ENCODE data around the gene EPB41L3.

EPB41L3 gene

DNA sequence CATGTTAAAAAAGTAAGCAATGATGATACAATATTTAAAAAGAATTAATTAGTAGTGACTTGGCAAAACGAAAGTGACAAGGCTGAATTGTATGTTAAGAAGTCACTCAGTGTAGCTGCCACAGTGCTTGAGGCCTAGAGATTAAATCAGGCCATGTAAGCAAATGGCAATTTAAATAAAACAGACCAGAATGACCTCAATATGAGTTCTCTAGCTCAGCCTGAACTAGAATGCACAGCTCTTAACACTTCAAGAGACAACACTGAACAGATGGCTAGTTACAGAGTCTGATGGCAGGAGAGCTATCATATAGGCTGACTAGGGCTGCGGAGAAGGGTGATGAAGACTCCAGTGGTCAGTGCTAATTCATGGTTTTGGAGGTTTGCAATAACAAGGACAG is 130.3 kb downstream of the EPB41L3 start:
- no peak for DNase-seq (ENCODE audit: low read depth)

- no peak for DNase-seq (ENCODE audit: low read depth)
Measured at GRCh38 chr18:5410582-5410981, 133.2 kb downstream of the EPB41L3 start.

DNA sequence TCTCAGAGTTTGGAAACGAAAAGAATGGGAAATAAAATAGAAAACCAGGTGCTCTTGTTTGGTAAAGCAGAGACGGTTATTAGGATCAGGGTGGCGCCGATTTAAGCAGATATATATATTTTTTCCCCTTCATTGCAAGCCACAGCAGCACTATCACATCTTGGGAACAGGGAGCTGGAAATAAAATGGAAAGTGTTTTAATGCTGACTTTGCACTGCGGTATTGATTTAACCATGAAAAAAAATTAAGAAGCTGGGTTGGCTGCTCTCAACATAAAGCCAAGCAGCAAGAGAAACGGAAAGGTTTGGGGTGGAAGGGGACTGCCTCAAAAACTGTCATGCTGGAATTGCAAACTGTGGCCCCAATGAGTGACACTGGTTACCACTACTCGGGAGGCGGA is 145.5 kb downstream of the EPB41L3 start:
- DNase-seq (ENCODE audit: low read depth), result no peak

DNA sequence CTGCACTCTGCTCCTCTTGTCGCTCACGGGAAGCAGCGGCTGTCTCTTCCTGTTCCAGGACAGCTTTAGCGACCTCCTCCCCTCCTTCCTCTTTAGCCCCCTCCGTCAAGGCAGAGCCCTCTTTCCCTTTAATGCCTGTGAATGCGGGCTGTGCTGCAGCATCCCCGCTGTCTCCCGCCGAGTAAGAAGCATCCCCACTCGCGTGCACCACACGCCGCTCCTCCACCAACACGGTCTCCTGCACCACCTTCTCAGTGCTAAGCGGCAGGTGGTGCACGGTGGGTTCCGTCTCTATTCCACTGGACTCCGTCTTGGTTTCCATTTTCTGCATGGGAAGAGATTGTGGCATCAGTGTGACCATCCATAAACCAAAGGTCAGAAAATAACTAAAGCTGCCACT is 146.7 kb downstream of the EPB41L3 start:
- no peak for DNase-seq (ENCODE audit: low read depth)

GRCh38 chr18:5395860-5396448 is 147.8 kb downstream of the EPB41L3 start:
- DNase-seq (ENCODE audit: low read depth), result no peak

GRCh38 chr18:5393779-5394178 is 150.0 kb downstream of the EPB41L3 start:
- no peak for DNase-seq (ENCODE audit: low read depth)

DNA sequence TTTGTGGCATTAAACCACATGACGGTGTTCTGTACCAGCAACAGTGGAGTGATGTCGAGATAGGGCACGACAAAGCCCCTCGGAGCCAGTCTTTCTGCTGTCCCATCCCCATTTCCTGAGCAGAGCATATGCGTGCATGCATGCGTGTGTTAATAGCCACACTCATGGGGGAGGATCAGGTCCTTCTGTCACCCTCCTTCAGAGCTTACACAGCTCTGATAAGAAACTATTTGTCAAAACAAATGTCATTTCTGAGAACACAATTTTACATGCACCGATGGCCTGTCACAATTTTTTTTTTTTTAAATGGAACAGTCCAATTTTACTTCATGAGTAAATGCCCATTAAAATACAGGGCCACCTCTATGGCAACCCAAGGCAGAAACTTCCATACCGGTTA is 152.4 kb downstream of the EPB41L3 start:
- DNase-seq (ENCODE audit: low read depth), result no peak

GRCh38 chr18:5389356-5389755 is 154.4 kb downstream of the EPB41L3 start:
- DNase-seq (ENCODE audit: low read depth), result no peak

DNA sequence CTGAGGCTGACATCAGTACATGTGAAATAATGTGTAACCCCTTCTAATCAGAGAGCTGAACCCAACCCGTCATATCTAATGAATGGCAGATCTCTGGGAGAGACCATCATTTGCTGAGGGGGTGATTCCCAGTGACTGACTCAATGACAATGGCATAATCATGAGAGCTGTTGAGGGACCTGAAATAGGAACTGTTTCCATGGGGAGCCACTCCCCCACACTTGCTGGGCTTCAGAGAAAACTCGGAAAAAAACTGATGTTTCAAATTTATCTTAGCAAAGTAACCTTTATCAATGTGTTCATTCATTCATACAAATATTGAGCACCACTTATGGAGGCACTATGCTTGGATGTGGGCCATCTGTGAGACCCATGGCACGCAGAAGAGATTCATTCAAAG is 154.9 kb downstream of the EPB41L3 start:
- no peak for DNase-seq (ENCODE audit: low read depth)

GRCh38 chr18:5380586-5380985 is 163.2 kb downstream of the EPB41L3 start:
- DNase-seq (ENCODE audit: low read depth), result no peak

GRCh38 chr18:5376986-5377385 is 166.8 kb downstream of the EPB41L3 start:
- no peak for DNase-seq (ENCODE audit: low read depth)

DNA sequence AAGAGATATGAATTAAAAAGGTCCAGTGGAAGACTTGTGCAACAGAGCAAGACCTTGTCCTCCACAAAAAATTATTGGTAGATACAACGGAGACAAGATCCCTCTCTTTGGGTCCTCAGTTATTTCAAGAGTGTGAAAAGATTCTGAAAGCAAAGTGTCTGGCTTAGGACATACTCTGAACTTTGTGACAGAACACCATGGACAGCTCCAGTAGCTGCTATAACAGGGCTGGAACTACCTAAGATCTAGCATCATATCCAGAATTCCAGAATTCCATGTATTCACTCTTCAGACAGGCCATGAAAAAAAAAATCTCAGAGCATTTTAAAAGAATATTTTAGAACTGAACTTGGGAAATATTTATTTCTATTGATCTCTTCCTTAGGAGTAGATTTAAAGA is 173.5 kb downstream of the EPB41L3 start:
- no peak for DNase-seq (ENCODE audit: low read depth)

DNA sequence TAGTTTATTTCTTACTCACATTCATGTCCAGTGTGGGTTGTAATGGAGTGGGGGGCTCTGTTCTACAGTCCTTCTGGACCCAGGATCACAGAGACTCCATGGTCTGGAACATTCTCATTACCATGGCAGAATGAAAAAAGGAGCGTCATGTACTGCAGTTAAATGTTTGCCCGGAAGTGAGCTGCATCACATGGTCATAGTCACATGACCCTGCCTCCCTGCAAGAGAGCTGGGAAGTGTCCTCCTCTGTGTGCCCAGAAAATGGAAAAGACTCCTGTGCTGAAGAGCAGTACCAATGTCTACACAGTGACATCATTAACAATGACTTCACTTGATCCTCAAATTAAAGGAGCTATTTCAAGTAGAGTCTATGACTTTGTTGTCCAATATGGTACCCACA is 174.3 kb downstream of the EPB41L3 start:
- DNase-seq (ENCODE audit: low read depth), result no peak

GRCh38 chr18:5365443-5365842 is 178.4 kb downstream of the EPB41L3 start:
- no peak for DNase-seq (ENCODE audit: low read depth)

- DNase-seq (ENCODE audit: low read depth), result no peak
Measured at GRCh38 chr18:5350636-5351035, 193.2 kb downstream of the EPB41L3 start.
